ENCODE data around the gene RALGAPB.

DNA sequence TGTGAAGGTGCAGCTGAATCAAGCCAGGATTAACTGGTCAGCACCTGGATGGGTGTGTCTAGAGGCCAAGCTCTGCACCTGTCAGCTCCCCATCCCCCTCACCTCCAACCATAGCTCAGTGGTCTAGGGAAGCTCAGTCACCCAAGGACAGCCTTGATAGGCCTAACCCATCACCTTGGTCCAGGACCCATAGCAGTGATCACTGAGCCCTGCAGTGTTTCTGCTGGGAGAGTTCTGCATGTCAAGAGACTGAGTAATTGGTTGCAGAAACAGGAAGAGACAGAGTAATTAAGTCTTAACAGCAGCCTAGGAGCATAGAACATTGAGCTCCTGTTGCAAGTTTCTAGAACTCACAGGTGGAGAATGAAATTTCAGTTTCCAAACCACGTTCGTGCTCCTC, 18.7 kb upstream of the RALGAPB start:
- TF ChIP-seq, protein P1, sequence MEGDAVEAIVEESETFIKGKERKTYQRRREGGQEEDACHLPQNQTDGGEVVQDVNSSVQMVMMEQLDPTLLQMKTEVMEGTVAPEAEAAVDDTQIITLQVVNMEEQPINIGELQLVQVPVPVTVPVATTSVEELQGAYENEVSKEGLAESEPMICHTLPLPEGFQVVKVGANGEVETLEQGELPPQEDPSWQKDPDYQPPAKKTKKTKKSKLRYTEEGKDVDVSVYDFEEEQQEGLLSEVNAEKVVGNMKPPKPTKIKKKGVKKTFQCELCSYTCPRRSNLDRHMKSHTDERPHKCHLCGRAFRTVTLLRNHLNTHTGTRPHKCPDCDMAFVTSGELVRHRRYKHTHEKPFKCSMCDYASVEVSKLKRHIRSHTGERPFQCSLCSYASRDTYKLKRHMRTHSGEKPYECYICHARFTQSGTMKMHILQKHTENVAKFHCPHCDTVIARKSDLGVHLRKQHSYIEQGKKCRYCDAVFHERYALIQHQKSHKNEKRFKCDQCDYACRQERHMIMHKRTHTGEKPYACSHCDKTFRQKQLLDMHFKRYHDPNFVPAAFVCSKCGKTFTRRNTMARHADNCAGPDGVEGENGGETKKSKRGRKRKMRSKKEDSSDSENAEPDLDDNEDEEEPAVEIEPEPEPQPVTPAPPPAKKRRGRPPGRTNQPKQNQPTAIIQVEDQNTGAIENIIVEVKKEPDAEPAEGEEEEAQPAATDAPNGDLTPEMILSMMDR (IDR thresholded peaks at IDR 0.05), result no peak
- no peak for TF ChIP-seq EP300 (IDR thresholded peaks at IDR 0.05; ENCODE audit: low read depth)
- no peak for TF ChIP-seq POLR2AphosphoS5 (IDR thresholded peaks at IDR 0.05)
- TF ChIP-seq POLR2A (IDR thresholded peaks at IDR 0.05), result no peak
